ENCODE results near the gene LMX1A. TPM values are rescaled to one million over a fixed set of nuclear protein-coding genes. Genes with fewer than 3 reads are reported as not detected.

LMX1A gene
- total RNA-seq, 4 donors from 2014 or later, result 0.13 to 1.1 (median 0.51) TPM

DNA sequence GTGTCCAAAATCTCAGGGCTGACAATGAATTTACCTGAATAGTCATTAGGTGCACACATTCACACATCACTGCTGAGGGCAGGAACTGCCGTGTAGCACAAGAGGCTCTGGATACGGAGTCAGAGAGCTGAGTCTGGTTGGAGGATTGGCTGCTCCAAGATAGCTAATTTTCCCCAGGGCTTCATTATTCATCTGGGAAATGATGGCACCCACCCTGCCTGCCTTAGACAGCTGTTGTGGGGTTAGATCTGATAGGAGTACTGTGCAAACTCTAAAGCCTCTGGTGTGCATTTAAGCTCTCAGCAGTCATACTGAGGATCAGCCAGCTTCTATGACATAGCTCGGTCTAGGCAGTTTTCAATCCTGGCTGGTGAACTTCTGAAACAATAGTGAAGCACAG is 67.0 kb downstream of the LMX1A start:
- ATAC-seq, result no peak
- H3K27ac ChIP-seq, result no peak overlapping the region
- H3K4me1 ChIP-seq, result no peaks in the 10 kb centered on the region
- no peak overlapping the region for H3K4me3 ChIP-seq
- WGBS, 2 donors (ENCODE audit: low coverage in 1 of 2), result 61 to 64% methylated on average over 2 to 3 of the region's 3 CpGs
- no peaks in the 10 kb centered on the region for H3K9me3 ChIP-seq
- no peaks in the 10 kb centered on the region for H3K36me3 ChIP-seq
- TF ChIP-seq POLR2A (IDR thresholded peaks at IDR 0.05) (no peak), EP300 (IDR thresholded peaks at IDR 0.05) (no peak), CTCF (IDR thresholded peaks at IDR 0.05) (no peak), POLR2AphosphoS5 (IDR thresholded peaks at IDR 0.05) (no peak)
- peaks cover 39% of the 10 kb centered on the region for H3K27me3 ChIP-seq

GRCh38 chr1:165288350-165289120 is 68.0 kb downstream of the LMX1A start:
- WGBS, 2 donors (ENCODE audit: low coverage in 1 of 2), result 51 to 53% methylated on average over 9 to 14 of the region's 15 CpGs
- TF ChIP-seq EP300 (IDR thresholded peaks at IDR 0.05) (no peak), POLR2A (IDR thresholded peaks at IDR 0.05) (no peak), CTCF (IDR thresholded peaks at IDR 0.05) (no peak), POLR2AphosphoS5 (IDR thresholded peaks at IDR 0.05) (no peak)
- H3K27ac ChIP-seq, result no peak overlapping the region
- no peaks in the 10 kb centered on the region for H3K4me1 ChIP-seq
- peaks cover 49% of the 10 kb centered on the region for H3K27me3 ChIP-seq
- H3K9me3 ChIP-seq, result no peaks in the 10 kb centered on the region
- no peaks in the 10 kb centered on the region for H3K36me3 ChIP-seq
- no peak overlapping the region for H3K4me3 ChIP-seq
- ATAC-seq, result no peak

DNA sequence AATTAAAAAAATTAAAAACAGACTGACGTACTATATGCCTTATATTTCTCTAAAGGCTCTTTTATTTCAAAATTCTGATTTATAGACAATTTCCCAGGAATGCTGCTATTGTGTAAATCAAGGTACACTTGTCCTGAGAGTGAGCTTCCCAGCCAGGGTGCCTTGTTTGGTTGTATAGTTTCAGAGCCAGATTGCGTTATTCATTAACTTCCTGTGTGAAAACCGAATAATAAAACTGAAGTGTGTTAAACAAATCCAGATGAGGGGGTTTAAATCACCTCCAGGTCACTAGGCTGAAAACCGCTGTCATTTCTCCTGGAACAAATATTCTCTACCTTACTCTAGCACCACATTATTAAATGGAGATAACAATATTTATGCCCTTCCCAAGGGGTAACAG is 68.7 kb downstream of the LMX1A start:
- no peaks in the 10 kb centered on the region for H3K36me3 ChIP-seq
- H3K4me3 ChIP-seq, result no peak overlapping the region
- ATAC-seq, result no peak
- peaks cover 57% of the 10 kb centered on the region for H3K27me3 ChIP-seq
- TF ChIP-seq CTCF (IDR thresholded peaks at IDR 0.05), result no peak
- no peaks in the 10 kb centered on the region for H3K4me1 ChIP-seq
- no peak overlapping the region for H3K27ac ChIP-seq
- no peaks in the 10 kb centered on the region for H3K9me3 ChIP-seq
- 75 to 97% methylated on average over 2 to 4 of the region's 4 CpGs for WGBS, 2 donors (ENCODE audit: low coverage in 1 of 2)

- H3K9me3 ChIP-seq, result no peaks in the 10 kb centered on the region
- no peaks in the 10 kb centered on the region for H3K36me3 ChIP-seq
- no peak overlapping the region for H3K27ac ChIP-seq
- TF ChIP-seq POLR2A (IDR thresholded peaks at IDR 0.05) (no peak), EP300 (IDR thresholded peaks at IDR 0.05) (no peak), POLR2AphosphoS5 (IDR thresholded peaks at IDR 0.05) (no peak), CTCF (IDR thresholded peaks at IDR 0.05) (no peak)
- peaks cover 61% of the 10 kb centered on the region for H3K27me3 ChIP-seq
- no peak for ATAC-seq
- 72 to 73% methylated on average over 3 of the region's 3 CpGs for WGBS, 2 donors (ENCODE audit: low coverage in 1 of 2)
- H3K4me1 ChIP-seq, result no peaks in the 10 kb centered on the region
- no peak overlapping the region for H3K4me3 ChIP-seq
Observed at GRCh38 chr1:165287329-165287728, 69.2 kb downstream of the LMX1A start.

- no peak for TF ChIP-seq POLR2A (IDR thresholded peaks at IDR 0.05)
- TF ChIP-seq POLR2AphosphoS5 (IDR thresholded peaks at IDR 0.05), result no peak
- TF ChIP-seq CTCF (IDR thresholded peaks at IDR 0.05), result no peak
- no peak for TF ChIP-seq EP300 (IDR thresholded peaks at IDR 0.05)
- ATAC-seq, result no peak
- Histone ChIP-seq H3K4me1 (no peaks in the 10 kb centered on the region), H3K9me3 (no peaks in the 10 kb centered on the region), H3K27ac (no peak overlapping the region), H3K4me3 (no peak overlapping the region), H3K36me3 (no peaks in the 10 kb centered on the region), H3K27me3 (peaks cover 61% of the 10 kb centered on the region)
- 58 to 60% methylated on average over 7 of the region's 10 CpGs for WGBS, 2 donors (ENCODE audit: low coverage in 1 of 2)
Observed at GRCh38 chr1:165284454-165284853, 72.1 kb downstream of the LMX1A start.

Data from gastroesophageal sphincter (tissue), 4 donors.